H9 (cell line): Measurements from ENCODE around the gene DUSP14. TPM values are rescaled to one million over a fixed set of nuclear protein-coding genes. Genes with fewer than 3 reads are reported as not detected.
A peak's percentile ranks its signal among the peaks of the same experiment; 100 is the strongest.

Source experiments
- DNase-seq: peaks from one replicate; pipeline ENCODE4 v3.0.0-alpha.2; 2017
- H2AFZ ChIP-seq: one replicate; pipeline ENCODE4 v1.6.1; 2013; ENCODE audit warnings: mild to moderate bottlenecking, low read length, control low read depth, moderate library complexity
- H2AK5ac ChIP-seq: 2 replicates; pipeline ENCODE4 v1.6.1; 2013; ENCODE audit warnings: low read length, control low read depth, mixed read lengths; ENCODE audit not compliant: insufficient read length
- H2BK120ac ChIP-seq: one replicate; pipeline ENCODE4 v1.6.1; 2013; ENCODE audit warnings: low read depth, mild to moderate bottlenecking, low read length, control low read depth, inconsistent platforms; ENCODE audit not compliant: poor library complexity, severe bottlenecking
- H2BK12ac ChIP-seq: 2 replicates; pipeline ENCODE4 v1.6.1; 2013; ENCODE audit warnings: low read length, control low read depth, mixed read lengths, low read depth; ENCODE audit not compliant: insufficient read length
- H2BK15ac ChIP-seq: 2 replicates; pipeline ENCODE4 v1.6.1; 2013; ENCODE audit warnings: low read depth, low read length, control low read depth
- H2BK20ac ChIP-seq: one replicate; pipeline ENCODE4 v1.6.1; 2013; ENCODE audit warnings: low read depth, mild to moderate bottlenecking, low read length, control low read depth, inconsistent platforms; ENCODE audit not compliant: poor library complexity, severe bottlenecking
- H2BK5ac ChIP-seq: 2 replicates; pipeline ENCODE4 v1.6.1; 2013; ENCODE audit warnings: low read length, control low read depth, mixed read lengths; ENCODE audit not compliant: insufficient read length
- H3K14ac ChIP-seq: 2 replicates; pipeline ENCODE4 v1.6.1; 2013; ENCODE audit warnings: low read length, control low read depth; ENCODE audit not compliant: insufficient read depth
- H3K18ac ChIP-seq: 2 replicates; pipeline ENCODE4 v1.6.1; 2013; ENCODE audit warnings: low read depth, mild to moderate bottlenecking, mixed read lengths, low read length, control low read depth; ENCODE audit not compliant: insufficient read length
- H3K23ac ChIP-seq: 2 replicates; pipeline ENCODE4 v1.6.1; 2013; ENCODE audit warnings: low read length, control low read depth, mixed read lengths, low read depth; ENCODE audit not compliant: insufficient read length
- H3K23me2 ChIP-seq: 2 replicates; pipeline ENCODE4 v1.6.1; 2013; ENCODE audit warnings: low read depth, mild to moderate bottlenecking, mixed read lengths, low read length, control low read depth; ENCODE audit not compliant: insufficient read length, poor library complexity, severe bottlenecking
- H3K27ac ChIP-seq: 2 replicates; pipeline ENCODE4 v1.5.1; 2013; ENCODE audit warnings: low read length, control low read depth, mixed read lengths, low read depth; ENCODE audit not compliant: insufficient read length
- H3K27me3 ChIP-seq: 2 replicates; pipeline ENCODE4 v1.6.1; 2013; ENCODE audit warnings: low read length, control low read depth, inconsistent platforms; ENCODE audit not compliant: insufficient read depth
- H3K4ac ChIP-seq: 2 replicates; pipeline ENCODE4 v1.6.1; 2013; ENCODE audit warnings: low read depth, mild to moderate bottlenecking, control low read depth, inconsistent platforms, low read length, moderate library complexity
- H3K4me1 ChIP-seq: 2 replicates; pipeline ENCODE4 v1.6.1; 2013; ENCODE audit warnings: low read length, control low read depth, inconsistent platforms; ENCODE audit not compliant: insufficient read depth
- H3K4me2 ChIP-seq: 2 replicates; pipeline ENCODE4 v1.6.1; 2013; ENCODE audit warnings: low read length, control low read depth, mixed read lengths; ENCODE audit not compliant: insufficient read length, insufficient read depth
- H3K56ac ChIP-seq: 2 replicates; pipeline ENCODE4 v1.6.1; 2013; ENCODE audit warnings: low read depth, mild to moderate bottlenecking, mixed read lengths, low read length, control low read depth; ENCODE audit not compliant: insufficient read length
- H3K79me1 ChIP-seq: 2 replicates; pipeline ENCODE4 v1.6.1; 2013; ENCODE audit warnings: low read depth, mild to moderate bottlenecking, moderate library complexity, low read length, control low read depth, inconsistent platforms; ENCODE audit not compliant: insufficient read depth, poor library complexity, severe bottlenecking
- H3K79me2 ChIP-seq: 2 replicates; pipeline ENCODE4 v1.6.1; 2013; ENCODE audit warnings: low read length, control low read depth, inconsistent platforms; ENCODE audit not compliant: insufficient read depth
- H3K9ac ChIP-seq: 2 replicates; pipeline ENCODE4 v1.6.1; 2013; ENCODE audit warnings: low read length, control low read depth, mixed read lengths; ENCODE audit not compliant: insufficient read length; ENCODE audit errors: extremely low read depth
- H3K9me3 ChIP-seq: one replicate; pipeline ENCODE4 v1.6.1; 2013; ENCODE audit warnings: low read depth, low read length, inconsistent platforms; ENCODE audit not compliant: control insufficient read depth
- H3T11ph ChIP-seq: one replicate; pipeline ENCODE4 v1.6.1; 2013; ENCODE audit warnings: mild to moderate bottlenecking, low read length, control low read depth, inconsistent platforms
- H4K20me1 ChIP-seq: one replicate; pipeline ENCODE4 v1.6.1; 2013; ENCODE audit not compliant: control insufficient read depth, insufficient read length, insufficient read depth
- H4K5ac ChIP-seq: 2 replicates; pipeline ENCODE4 v1.6.1; 2013; ENCODE audit warnings: low read depth, mild to moderate bottlenecking, mixed read lengths, low read length, control low read depth; ENCODE audit not compliant: insufficient read length
- H4K8ac ChIP-seq: replicated peaks from 2 replicates; pipeline ENCODE4 v1.6.1; 2013; ENCODE audit warnings: low read length, control low read depth, mixed read lengths, low read depth; ENCODE audit not compliant: insufficient read length
- H4K91ac ChIP-seq: 2 replicates; pipeline ENCODE4 v1.6.1; 2013; ENCODE audit warnings: low read depth, mild to moderate bottlenecking, moderate library complexity, mixed read lengths, low read length, control low read depth; ENCODE audit not compliant: insufficient read length
- H3K27ac Mint-ChIP-seq, 3 experiments: 2 replicates in 2 of 3; 3 replicates in 1 of 3; pipeline ENCODE4 v1.8.0; 2020 to 2021; ENCODE audit warnings: mixed read lengths in 3 of 3, mild to moderate bottlenecking in 1 of 3, moderate library complexity in 1 of 3
- H3K27me3 Mint-ChIP-seq: 2 replicates; pipeline ENCODE4 v1.8.0; 2021; ENCODE audit warnings: low read depth, mild to moderate bottlenecking, moderate library complexity, mixed read lengths
- H3K36me3 Mint-ChIP-seq, 3 experiments: 2 replicates in 2 of 3; 3 replicates in 1 of 3; pipeline ENCODE4 v1.8.0; 2020 to 2021; ENCODE audit warnings: low read depth in 3 of 3, mixed read lengths in 3 of 3; ENCODE audit not compliant: insufficient read depth in 1 of 3
- H3K4me1 Mint-ChIP-seq, 2 experiments: 2 replicates each; pipeline ENCODE4 v1.8.0; 2020; ENCODE audit warnings: mixed read lengths in 2 of 2
- H3K4me3 Mint-ChIP-seq, 2 experiments: 2 replicates in 1 of 2; 3 replicates in 1 of 2; pipeline ENCODE4 v1.8.0; 2020 to 2021; ENCODE audit warnings: mild to moderate bottlenecking in 2 of 2, mixed read lengths in 2 of 2, moderate library complexity in 1 of 2
- H3K9me3 Mint-ChIP-seq, 2 experiments: 2 replicates in 1 of 2; 3 replicates in 1 of 2; pipeline ENCODE4 v1.8.0; 2020; ENCODE audit warnings: mild to moderate bottlenecking in 2 of 2, mixed read lengths in 2 of 2, moderate library complexity in 1 of 2
- CTCF ChIP-seq: fragments of 200-600 bp; sonication (generic); conservative IDR thresholded peaks from 3 replicates; pipeline ENCODE4 v1.8.0; 2021; ENCODE audit warnings: antibody characterized with exemption, mild to moderate bottlenecking
- WGBS: extraction: QIAGEN DNeasy Blood & Tissue Kit; methylation state at CpG from one replicate; pipeline ENCODE4 v1.1.7; 2013; ENCODE audit warnings: missing lambda C conversion rate, low lambda C conversion rate, mixed read lengths; ENCODE audit not compliant: insufficient read length; ENCODE audit errors: extremely low coverage; 5-methylcytosine and 5-hydroxymethylcytosine counted together
- total RNA-seq: library from RNA; stranded (reverse); gene quantifications from 2 replicates; pipeline ENCODE4 v1.2.1, GENCODE V29; 2021

DUSP14 gene
- total RNA-seq, 1 experiment from 2014 or later, result 21.3 TPM

GRCh38 chr17:37478187-37478586 lies 11.5 kb upstream of the DUSP14 start:
- Histone ChIP-seq H2BK12ac (no peak overlapping the region), H3K4me2 (no peak overlapping the region), H3K9ac (no peak overlapping the region), H3K79me1 (no peaks in the 10 kb centered on the region), H4K5ac (no peak overlapping the region), H4K8ac (no peak overlapping the region), H3K14ac (no peak overlapping the region), H2BK5ac (no peak overlapping the region), H2BK15ac (no peak overlapping the region), H3K79me2 (no peaks in the 10 kb centered on the region), H4K91ac (no peak overlapping the region), H3K27ac (no peak overlapping the region), H3K18ac (no peak overlapping the region), H3K4ac (no peak overlapping the region), H2AK5ac (no peak overlapping the region), H2BK20ac (no peak overlapping the region), H3K23ac (no peak overlapping the region), H3T11ph (no peak overlapping the region), H2BK120ac (no peak overlapping the region), H3K9me3 (no peaks in the 10 kb centered on the region), H3K4me1 (peaks cover under 1% of the 10 kb centered on the region; the same call in 1 of the 2 replicates), H2AFZ (no peak overlapping the region), H3K27me3 (no peaks in the 10 kb centered on the region), H4K20me1 (no peaks in the 10 kb centered on the region), H3K23me2 (no peaks in the 10 kb centered on the region), H3K56ac (no peak overlapping the region)
- H3K9me3 Mint-ChIP-seq, result no peaks in the 10 kb centered on the region
- H3K36me3 Mint-ChIP-seq, result peaks cover 3 to 52% (median 44%) of the 10 kb centered on the region in 3 experiments; a peak in 5 of 7 replicates
- no peaks in the 10 kb centered on the region for H3K27me3 Mint-ChIP-seq
- TF ChIP-seq CTCF, result no peak
- no peak for DNase-seq
- 0 out of 7 replicates have a peak overlapping the region, but pooled peaks of 1 of the 3 experiments have one; percentile 55 for H3K27ac Mint-ChIP-seq
- H3K4me3 Mint-ChIP-seq, result no peak overlapping the region
- no CpG with 5 or more reads among the region's 2 CpGs for WGBS
- peaks cover 15 to 20% of the 10 kb centered on the region in 2 experiments for H3K4me1 Mint-ChIP-seq
